ENCODE data around the gene RIMBP3C. TPM values are rescaled to one million over a fixed set of nuclear protein-coding genes. Genes with fewer than 3 reads are reported as not detected.
A peak's percentile ranks its signal among the peaks of the same experiment; 100 is the strongest.
"Not testable (repeated sequence)": the region's sequence is repeated elsewhere in the genome, so short reads cannot be mapped to it uniquely, and the experiment has no call there.

RIMBP3C gene
- total and polyA plus RNA-seq, 2 donors (not counting 1 experiment from before 2014, with no cell fraction given): 0.22 to 0.89 TPM

- peaks cover 5 to 6% of the 10 kb centered on the region in 2 experiments for H3K36me3 ChIP-seq (replicated peaks in 1 of 2; ENCODE audit: control extremely low read depth in 1 of 2, control insufficient read depth in 1 of 2, extremely low read depth in 1 of 2, insufficient read depth in 2 of 2, low read length in 1 of 2)
- ChIA-PET POLR2A (no interaction called here), CTCF (interaction anchor here (0.6 kb wide), 1 partner anchor 290 kb away, joined by 3 read pairs; no protein-coding TSS in a partner anchor)
- TF ChIP-seq EZH2 (IDR thresholded peaks at IDR 0.05; ENCODE audit: borderline replicate concordance, insufficient read depth, low read depth, low read length, poor library complexity, severe bottlenecking) (no peak), CTCF (IDR thresholded peaks at IDR 0.05) (no peak)
- peak overlapping the region; percentile 53 for H3K27ac Mint-ChIP-seq
- H3K27me3 Mint-ChIP-seq: no peaks in the 10 kb centered on the region
- H3K4me2 ChIP-seq (replicated peaks; ENCODE audit: low read depth, low read length, poor library complexity, severe bottlenecking): no peak overlapping the region
- peak overlapping the region in 1 of 2 donors; percentile 14 for H3K27ac ChIP-seq (ENCODE audit: low read length in 2 of 2)
- H3K4me1 Mint-ChIP-seq: peaks cover 48% of the 10 kb centered on the region
- intact Hi-C loops (cut with micrococcal nuclease): no loop called here
- H4K20me1 ChIP-seq (ENCODE audit: control insufficient read depth, insufficient read depth, low read length, poor library complexity, severe bottlenecking): peaks cover 81% of the 10 kb centered on the region
- no peak overlapping the region for H3K9ac ChIP-seq (ENCODE audit: low read length)
- no peaks in the 10 kb centered on the region for H3K9me3 Mint-ChIP-seq (ENCODE audit: insufficient read depth)
- peaks cover 17 to 37% of the 10 kb centered on the region in 2 donors for H3K4me1 ChIP-seq (ENCODE audit: control insufficient read depth in 2 of 2, insufficient read depth in 2 of 2, low read length in 2 of 2)
- no peaks in the 10 kb centered on the region for H3K9me3 ChIP-seq (ENCODE audit: control extremely low read depth in 1 of 3, control insufficient read depth in 2 of 3, insufficient read depth in 1 of 3, low read length in 2 of 3)
- H3K79me2 ChIP-seq (ENCODE audit: control insufficient read depth, insufficient read depth, low read length): peaks cover 95% of the 10 kb centered on the region
- no peaks in the 10 kb centered on the region for H3K27me3 ChIP-seq (replicated peaks in 1 of 4; ENCODE audit: control extremely low read depth in 1 of 4, control insufficient read depth in 3 of 4, insufficient read depth in 4 of 4, low read length in 3 of 4)
- ATAC-seq (ENCODE audit: low read depth) (no peak), DNase-seq (no peak)
- no peak overlapping the region for H3K4me3 ChIP-seq (ENCODE audit: control extremely low read depth in 1 of 5, extremely low read depth in 1 of 5, insufficient read depth in 1 of 5, low read depth in 2 of 5, low read length in 4 of 5)
- WGBS (ENCODE audit: insufficient coverage): 78% methylated on average over 5 of the region's 10 CpGs
- no peak overlapping the region for H3K4me3 Mint-ChIP-seq
- H2AFZ ChIP-seq (ENCODE audit: insufficient read depth, low read depth, low read length, poor library complexity, severe bottlenecking): no peak overlapping the region
Measured at GRCh38 chr22:21582801-21583740, 31.8 kb upstream of the RIMBP3C start.

- H3K27me3 ChIP-seq (replicated peaks in 1 of 4; ENCODE audit: control extremely low read depth in 1 of 4, control insufficient read depth in 3 of 4, insufficient read depth in 4 of 4, low read length in 3 of 4); H2AFZ ChIP-seq (ENCODE audit: insufficient read depth, low read depth, low read length, poor library complexity, severe bottlenecking); CTCF ChIA-PET; H3K4me2 ChIP-seq (replicated peaks; ENCODE audit: low read depth, low read length, poor library complexity, severe bottlenecking); H3K4me3 ChIP-seq (ENCODE audit: control extremely low read depth in 1 of 5, extremely low read depth in 1 of 5, insufficient read depth in 1 of 5, low read depth in 2 of 5, low read length in 4 of 5); H3K27ac Mint-ChIP-seq; H3K9me3 ChIP-seq (ENCODE audit: control extremely low read depth in 1 of 3, control insufficient read depth in 2 of 3, insufficient read depth in 1 of 3, low read length in 2 of 3); DNase-seq; H3K27me3 Mint-ChIP-seq; intact Hi-C loops (cut with micrococcal nuclease); H3K9ac ChIP-seq (ENCODE audit: low read length); POLR2A ChIA-PET; H3K4me3 Mint-ChIP-seq; ATAC-seq (ENCODE audit: low read depth); H3K9me3 Mint-ChIP-seq (ENCODE audit: insufficient read depth); H3K27ac ChIP-seq (ENCODE audit: low read length in 2 of 2); H3K36me3 ChIP-seq (replicated peaks in 1 of 2; ENCODE audit: control extremely low read depth in 1 of 2, control insufficient read depth in 1 of 2, extremely low read depth in 1 of 2, insufficient read depth in 2 of 2, low read length in 1 of 2): not testable (repeated sequence)
- H3K4me1 Mint-ChIP-seq: peaks cover 49% of the 10 kb centered on the region
- peaks cover 97% of the 10 kb centered on the region for H3K79me2 ChIP-seq (ENCODE audit: control insufficient read depth, insufficient read depth, low read length)
- 87% methylated on average over 3 of the region's 10 CpGs for WGBS (ENCODE audit: insufficient coverage)
- H3K4me1 ChIP-seq (ENCODE audit: control insufficient read depth in 2 of 2, insufficient read depth in 2 of 2, low read length in 2 of 2): peaks cover 8 to 28% of the 10 kb centered on the region in 2 donors
- H4K20me1 ChIP-seq (ENCODE audit: control insufficient read depth, insufficient read depth, low read length, poor library complexity, severe bottlenecking): peaks cover 89% of the 10 kb centered on the region
Measured at GRCh38 chr22:21581009-21581713, 29.9 kb upstream of the RIMBP3C start.

DNA sequence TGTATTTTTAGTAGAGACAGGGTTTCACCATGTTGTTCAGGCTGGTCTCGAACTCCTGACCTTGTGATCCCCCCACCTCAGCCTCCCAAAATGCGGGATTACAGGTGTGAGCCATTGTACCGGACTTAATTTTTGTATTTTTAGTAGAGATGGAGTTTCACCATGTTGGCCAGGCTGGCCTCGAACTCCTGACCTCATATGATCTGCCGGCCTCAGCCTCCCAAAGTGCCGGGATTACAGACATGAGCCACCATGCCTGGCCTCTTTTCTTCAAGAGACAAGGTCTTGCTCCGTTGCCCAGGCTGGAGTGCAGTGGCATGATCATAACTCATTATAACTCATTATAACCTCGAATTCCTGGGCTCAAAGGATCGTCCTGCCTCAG lies 29.4 kb upstream of the RIMBP3C start:
- H3K27ac Mint-ChIP-seq; H3K27me3 Mint-ChIP-seq; H3K4me2 ChIP-seq (replicated peaks; ENCODE audit: low read depth, low read length, poor library complexity, severe bottlenecking); H3K4me3 ChIP-seq (ENCODE audit: control extremely low read depth in 1 of 5, extremely low read depth in 1 of 5, insufficient read depth in 1 of 5, low read depth in 2 of 5, low read length in 4 of 5); POLR2A ChIA-PET; ATAC-seq (ENCODE audit: low read depth); H3K9me3 ChIP-seq (ENCODE audit: control extremely low read depth in 1 of 3, control insufficient read depth in 2 of 3, insufficient read depth in 1 of 3, low read length in 2 of 3); H3K9me3 Mint-ChIP-seq (ENCODE audit: insufficient read depth); H3K4me3 Mint-ChIP-seq; CTCF ChIA-PET; H3K27ac ChIP-seq (ENCODE audit: low read length in 2 of 2); H3K27me3 ChIP-seq (replicated peaks in 1 of 4; ENCODE audit: control extremely low read depth in 1 of 4, control insufficient read depth in 3 of 4, insufficient read depth in 4 of 4, low read length in 3 of 4); H2AFZ ChIP-seq (ENCODE audit: insufficient read depth, low read depth, low read length, poor library complexity, severe bottlenecking); H3K9ac ChIP-seq (ENCODE audit: low read length); DNase-seq; H3K36me3 ChIP-seq (replicated peaks in 1 of 2; ENCODE audit: control extremely low read depth in 1 of 2, control insufficient read depth in 1 of 2, extremely low read depth in 1 of 2, insufficient read depth in 2 of 2, low read length in 1 of 2); intact Hi-C loops (cut with micrococcal nuclease): not testable (repeated sequence)
- H3K4me1 Mint-ChIP-seq: peaks cover 50% of the 10 kb centered on the region
- Histone ChIP-seq H3K79me2 (ENCODE audit: control insufficient read depth, insufficient read depth, low read length) (peaks cover 97% of the 10 kb centered on the region), H4K20me1 (ENCODE audit: control insufficient read depth, insufficient read depth, low read length, poor library complexity, severe bottlenecking) (peaks cover 89% of the 10 kb centered on the region), H3K4me1 (ENCODE audit: control insufficient read depth in 2 of 2, insufficient read depth in 2 of 2, low read length in 2 of 2) (peaks cover 8 to 28% of the 10 kb centered on the region in 2 donors)
- WGBS (ENCODE audit: insufficient coverage): 95% methylated on average over 5 of the region's 9 CpGs

All from B cell (primary cell).